Body of pancreas (tissue), 4 donors: ENCODE results near the gene PROZ. TPM values are rescaled to one million over a fixed set of nuclear protein-coding genes. Genes with fewer than 3 reads are reported as not detected.

Source experiments
- ATAC-seq: fragments of 150-250 bp; one replicate; pipeline ENCODE4 v1.9.1; 2016
- DNase-seq, 4 donors: peaks; one replicate each; pipeline ENCODE4 v3.0.0-alpha.2; 2019
- H3K27ac ChIP-seq, 4 donors: fragments of 200-600 bp; sonication (generic); 1 replicate in 3 of 4; 2 replicates in 1 of 4; pipeline versions ENCODE4 v1.5.1 to v1.6.1; 2016 to 2019; ENCODE audit warnings: mild to moderate bottlenecking in 1 of 4, mixed read lengths in 1 of 4, moderate library complexity in 1 of 4
- H3K27me3 ChIP-seq, 2 donors: fragments of 200-600 bp; sonication (generic); one replicate each; pipeline ENCODE4 v1.6.0; 2016; ENCODE audit warnings: mild to moderate bottlenecking in 1 of 2
- H3K36me3 ChIP-seq, 2 donors: fragments of 200-600 bp; sonication (generic); replicated peaks in 1 of 2; 2 replicates each; pipeline ENCODE4 v1.5.1; 2016; ENCODE audit warnings: low read depth in 2 of 2; ENCODE audit not compliant: insufficient read depth in 1 of 2
- H3K4me1 ChIP-seq: fragments of 200-600 bp; sonication (generic); one replicate; pipeline ENCODE4 v1.6.0; 2016
- H3K4me3 ChIP-seq, 2 donors: fragments of 200-600 bp; sonication (generic); 1 replicate in 1 of 2; 2 replicates in 1 of 2; pipeline ENCODE4 v1.5.1; 2016 to 2019
- H3K9me3 ChIP-seq, 3 donors: fragments of 200-600 bp; sonication (generic); 1 replicate in 2 of 3; 2 replicates in 1 of 3; pipeline ENCODE4 v1.5.1; 2016
- POLR2A ChIP-seq, 3 donors: fragments of 450-650 bp; IDR thresholded peaks; one replicate each; pipeline ENCODE4 v1.6.1; 2016; ENCODE audit warnings: antibody characterized with exemption in 3 of 3, mild to moderate bottlenecking in 2 of 3
- WGBS, 2 donors: methylation state at CpG; one replicate each; pipeline ENCODE4 v1.1.5; 2017; 5-methylcytosine and 5-hydroxymethylcytosine counted together
- intact Hi-C: fragments of 100-400 bp; cut with DNase I; formaldehyde crosslinking; loops from one replicate; pipeline ENCODE4 v1.15.1; 2023
- total RNA-seq, 2 donors: library from RNA; depleted of rRNA; stranded (reverse); fragments of >200 nt; gene quantifications; one replicate each; pipeline ENCODE4 v1.1.0, GENCODE V29; 2016
- TF ChIP-seq, protein P1 (sequence below), 7 experiments: fragments of 450-650 bp in 4 of 7; fragments of 200-600 bp in 3 of 7; sonication (generic) in 3 of 7; IDR thresholded peaks; one replicate each; pipeline ENCODE4 v1.5.1; 2016 to 2019; ENCODE audit warnings: antibody characterized with exemption in 7 of 7

PROZ gene
- total RNA-seq, 2 donors from 2014 or later: not detected

DNA sequence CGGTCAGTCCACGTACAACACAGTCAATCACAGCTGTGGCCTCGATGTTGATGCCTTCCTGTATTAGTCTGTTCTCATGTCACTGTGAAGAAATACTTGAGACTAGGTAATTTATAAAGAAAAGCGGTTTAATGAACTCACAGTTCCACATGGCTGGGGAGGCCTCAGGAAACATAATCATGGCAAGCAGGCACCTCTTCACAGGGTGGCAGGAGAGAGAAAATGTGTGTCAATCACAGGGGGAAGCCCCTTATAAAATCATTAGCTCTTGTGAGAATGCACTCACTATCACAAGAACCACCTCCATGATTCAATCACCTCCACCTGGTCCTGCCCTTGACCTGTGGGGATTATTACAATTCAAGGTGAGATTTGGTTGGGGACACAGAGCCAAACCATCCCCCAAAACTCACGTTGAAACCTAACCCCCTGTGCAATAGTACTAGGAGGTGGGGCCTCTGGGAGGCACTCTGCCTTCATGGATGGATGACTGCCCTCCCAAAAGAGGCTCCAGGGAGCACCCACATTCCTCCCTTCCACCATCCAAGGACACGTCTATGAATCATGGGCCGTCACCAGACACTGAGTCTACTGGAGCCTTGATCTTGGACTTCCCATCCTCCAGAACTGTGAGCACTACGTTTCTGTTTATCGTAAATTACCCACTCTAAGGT lies 2.3 kb upstream of the PROZ start:
- Histone ChIP-seq H3K4me3 (no peak overlapping the region), H3K4me1 (peaks cover 16% of the 10 kb centered on the region), H3K27ac (no peak overlapping the region), H3K36me3 (no peaks in the 10 kb centered on the region), H3K27me3 (no peaks in the 10 kb centered on the region), H3K9me3 (no peaks in the 10 kb centered on the region)
- intact Hi-C loops: no loop called here
- ATAC-seq (no peak), DNase-seq (no peak)
- TF ChIP-seq, protein P1, sequence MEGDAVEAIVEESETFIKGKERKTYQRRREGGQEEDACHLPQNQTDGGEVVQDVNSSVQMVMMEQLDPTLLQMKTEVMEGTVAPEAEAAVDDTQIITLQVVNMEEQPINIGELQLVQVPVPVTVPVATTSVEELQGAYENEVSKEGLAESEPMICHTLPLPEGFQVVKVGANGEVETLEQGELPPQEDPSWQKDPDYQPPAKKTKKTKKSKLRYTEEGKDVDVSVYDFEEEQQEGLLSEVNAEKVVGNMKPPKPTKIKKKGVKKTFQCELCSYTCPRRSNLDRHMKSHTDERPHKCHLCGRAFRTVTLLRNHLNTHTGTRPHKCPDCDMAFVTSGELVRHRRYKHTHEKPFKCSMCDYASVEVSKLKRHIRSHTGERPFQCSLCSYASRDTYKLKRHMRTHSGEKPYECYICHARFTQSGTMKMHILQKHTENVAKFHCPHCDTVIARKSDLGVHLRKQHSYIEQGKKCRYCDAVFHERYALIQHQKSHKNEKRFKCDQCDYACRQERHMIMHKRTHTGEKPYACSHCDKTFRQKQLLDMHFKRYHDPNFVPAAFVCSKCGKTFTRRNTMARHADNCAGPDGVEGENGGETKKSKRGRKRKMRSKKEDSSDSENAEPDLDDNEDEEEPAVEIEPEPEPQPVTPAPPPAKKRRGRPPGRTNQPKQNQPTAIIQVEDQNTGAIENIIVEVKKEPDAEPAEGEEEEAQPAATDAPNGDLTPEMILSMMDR (IDR thresholded peaks at IDR 0.05): no peak
- TF ChIP-seq POLR2A (IDR thresholded peaks at IDR 0.05): no peak
- WGBS, 2 donors: 84 to 92% methylated on average over 9 of the region's 9 CpGs

DNA sequence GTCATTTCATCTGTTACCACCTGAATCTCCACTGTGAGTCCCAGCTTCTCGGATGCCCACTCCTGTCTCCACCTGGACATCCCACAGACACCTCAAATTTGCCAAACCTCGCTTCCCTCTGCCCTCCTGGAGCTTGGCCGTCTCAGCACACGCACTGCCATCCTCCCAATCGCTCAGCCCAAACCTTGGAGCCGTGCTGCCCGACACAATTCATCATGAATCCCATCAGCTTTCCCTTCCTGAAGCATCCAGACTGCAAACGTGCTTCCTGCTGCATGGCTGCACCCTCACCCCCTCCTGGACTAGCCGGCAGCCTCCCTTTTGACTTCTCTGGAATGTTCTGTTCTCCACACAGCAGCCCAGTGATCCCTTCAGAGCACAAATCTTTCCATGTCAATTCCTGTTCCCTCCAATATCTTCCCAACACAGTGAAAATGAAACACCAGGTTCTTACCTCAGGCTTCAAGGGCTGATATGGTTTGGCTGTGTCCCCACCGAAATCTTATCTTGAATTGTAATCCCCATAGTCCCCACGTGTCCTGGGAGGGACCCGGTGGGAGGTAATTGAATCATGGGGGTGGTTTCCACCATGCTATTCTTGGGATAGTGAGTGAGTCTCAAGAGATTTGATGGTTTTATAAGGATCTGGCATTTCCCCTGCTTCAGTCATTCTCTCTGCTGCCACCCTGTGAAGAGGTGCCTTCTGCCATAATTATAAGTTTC lies 1.1 kb upstream of the PROZ start:
- H3K27me3 ChIP-seq: no peaks in the 10 kb centered on the region
- DNase-seq (no peak), ATAC-seq (no peak)
- H3K27ac ChIP-seq: no peak overlapping the region
- H3K4me1 ChIP-seq: peaks cover 16% of the 10 kb centered on the region
- H3K9me3 ChIP-seq: no peaks in the 10 kb centered on the region
- WGBS, 2 donors: 72 to 76% methylated on average over 12 of the region's 12 CpGs
- H3K36me3 ChIP-seq: no peaks in the 10 kb centered on the region
- H3K4me3 ChIP-seq: no peak overlapping the region
- intact Hi-C loops: no loop called here
- no peak for TF ChIP-seq POLR2A (IDR thresholded peaks at IDR 0.05)
- TF ChIP-seq, protein P1 (IDR thresholded peaks at IDR 0.05): no peak

DNA sequence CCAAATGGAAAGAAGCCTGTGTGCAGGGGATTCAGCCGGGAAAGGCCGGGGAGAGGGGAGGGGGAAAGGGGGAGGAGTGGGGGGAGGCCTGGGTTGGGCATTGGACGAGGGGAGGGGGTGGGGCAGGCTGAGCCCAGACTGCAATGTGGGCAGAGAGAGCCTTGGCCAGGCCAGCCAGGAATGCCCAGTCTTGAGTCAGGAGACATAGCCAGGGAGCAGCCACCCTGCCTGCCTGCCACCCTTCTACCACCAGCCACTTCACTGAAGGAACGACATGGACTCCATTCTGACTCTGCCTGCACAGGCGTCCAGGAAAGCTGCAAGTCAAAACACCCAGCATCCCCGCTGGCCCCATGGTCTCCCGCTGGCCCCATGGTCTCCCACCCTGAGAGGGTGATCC lies 498 bp downstream of the PROZ start:
- WGBS, 2 donors: 70 to 86% methylated on average over 6 to 7 of the region's 7 CpGs
- no peaks in the 10 kb centered on the region for H3K9me3 ChIP-seq

DNA sequence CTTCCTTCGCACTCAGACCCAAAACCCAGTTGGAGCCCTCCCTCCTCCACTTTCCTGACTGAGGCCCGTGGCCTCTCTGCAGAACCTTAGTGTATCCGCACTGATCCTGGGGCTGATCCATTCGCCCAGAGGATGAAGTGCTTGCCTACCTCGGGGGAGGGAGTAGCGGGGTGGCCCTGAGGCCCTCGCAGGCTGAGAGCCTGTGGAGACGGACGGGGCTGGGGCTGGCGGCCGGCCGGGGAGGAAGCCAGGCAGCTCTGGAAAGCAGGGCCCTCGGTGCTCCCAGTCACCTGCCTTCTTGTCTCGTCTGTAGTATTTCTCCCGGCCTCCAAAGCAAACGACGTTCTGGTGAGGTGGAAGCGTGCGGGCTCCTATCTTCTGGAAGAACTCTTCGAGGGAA lies 1.3 kb downstream of the PROZ start:
- DNase-seq (no peak), ATAC-seq (no peak)
- peaks cover 0 to 6% of the 10 kb centered on the region in 2 donors for H3K27me3 ChIP-seq
- H3K4me1 ChIP-seq: peaks cover under 1% of the 10 kb centered on the region
- H3K36me3 ChIP-seq: no peaks in the 10 kb centered on the region
- H3K4me3 ChIP-seq: no peak overlapping the region
- TF ChIP-seq, protein P1 (IDR thresholded peaks at IDR 0.05): no peak
- TF ChIP-seq POLR2A (IDR thresholded peaks at IDR 0.05): no peak
- intact Hi-C loops: no loop called here
- no peaks in the 10 kb centered on the region for H3K9me3 ChIP-seq
- WGBS, 2 donors: 81 to 86% methylated on average over 17 to 20 of the region's 20 CpGs
- H3K27ac ChIP-seq: no peak overlapping the region

More for the DNA sequence above, 498 bp downstream of the PROZ start:
- no peaks in the 10 kb centered on the region for H3K36me3 ChIP-seq
- intact Hi-C loops: no loop called here
- peaks cover 0 to 6% of the 10 kb centered on the region in 2 donors for H3K27me3 ChIP-seq
- ATAC-seq (no peak), DNase-seq (no peak)
- no peak for TF ChIP-seq POLR2A (IDR thresholded peaks at IDR 0.05)
- TF ChIP-seq, protein P1 (IDR thresholded peaks at IDR 0.05): no peak
- no peak overlapping the region for H3K27ac ChIP-seq
- peaks cover 5% of the 10 kb centered on the region for H3K4me1 ChIP-seq
- no peak overlapping the region for H3K4me3 ChIP-seq
